Mesendoderm (in vitro differentiated cells): Measurements from ENCODE around the gene ZMYM2.

Experiments
- DNase-seq: peaks from one replicate; pipeline ENCODE4 v3.0.0; 2013
- H2AK5ac ChIP-seq: 2 replicates; pipeline ENCODE4 v1.6.1; 2013; ENCODE audit warnings: low read length, inconsistent platforms
- H2BK120ac ChIP-seq: 2 replicates; pipeline ENCODE4 v1.6.1; 2013; ENCODE audit warnings: low read depth, mild to moderate bottlenecking, low read length, moderate library complexity, mixed read lengths
- H2BK15ac ChIP-seq: replicated peaks from 2 replicates; pipeline ENCODE4 v1.6.1; 2013; ENCODE audit warnings: low read depth, mild to moderate bottlenecking, moderate library complexity
- H2BK5ac ChIP-seq: 2 replicates; pipeline ENCODE4 v1.6.1; 2013; ENCODE audit warnings: low read length, inconsistent platforms
- H3K18ac ChIP-seq: 2 replicates; pipeline ENCODE4 v1.6.1; 2013; ENCODE audit warnings: mild to moderate bottlenecking, low read length, mixed read lengths
- H3K23ac ChIP-seq: one replicate; pipeline ENCODE4 v1.6.1; 2013; ENCODE audit warnings: low read length
- H3K27ac ChIP-seq: 2 replicates; pipeline ENCODE4 v1.5.1; 2013; ENCODE audit warnings: low read depth, mild to moderate bottlenecking, inconsistent platforms, low read length, moderate library complexity
- H3K27me3 ChIP-seq: 2 replicates; pipeline ENCODE4 v1.6.1; 2013; ENCODE audit warnings: low read length, control low read depth, mild to moderate bottlenecking, inconsistent platforms; ENCODE audit not compliant: insufficient read depth, poor library complexity
- H3K36me3 ChIP-seq: 2 replicates; pipeline ENCODE4 v1.6.1; 2013; ENCODE audit warnings: low read length, inconsistent platforms; ENCODE audit not compliant: control insufficient read depth, insufficient read depth
- H3K4ac ChIP-seq: one replicate; pipeline ENCODE4 v1.6.1; 2013; ENCODE audit warnings: low read depth, mild to moderate bottlenecking, low read length, moderate library complexity
- H3K4me1 ChIP-seq: 2 replicates; pipeline ENCODE4 v1.6.1; 2013; ENCODE audit warnings: low read depth, low read length, inconsistent platforms; ENCODE audit not compliant: control insufficient read depth
- H3K4me2 ChIP-seq: 2 replicates; pipeline ENCODE4 v1.6.1; 2013; ENCODE audit warnings: low read length
- H3K4me3 ChIP-seq: 2 replicates; pipeline ENCODE4 v1.5.1; 2013; ENCODE audit warnings: mild to moderate bottlenecking, low read length
- H3K56ac ChIP-seq: one replicate; pipeline ENCODE4 v1.6.1; 2013; ENCODE audit warnings: low read length
- H3K79me1 ChIP-seq: 2 replicates; pipeline ENCODE4 v1.6.1; 2013; ENCODE audit warnings: low read length, inconsistent platforms
- H3K79me2 ChIP-seq: 2 replicates; pipeline ENCODE4 v1.6.1; 2013; ENCODE audit warnings: mild to moderate bottlenecking, low read length; ENCODE audit not compliant: control insufficient read depth, insufficient read depth
- H3K9ac ChIP-seq: 2 replicates; pipeline ENCODE4 v1.6.1; 2013; ENCODE audit warnings: low read length, inconsistent platforms
- H4K5ac ChIP-seq: one replicate; pipeline ENCODE4 v1.6.1; 2013; ENCODE audit warnings: low read length
- H4K8ac ChIP-seq: one replicate; pipeline ENCODE4 v1.6.1; 2013; ENCODE audit warnings: low read depth, mild to moderate bottlenecking, control low read depth, low read length, moderate library complexity
- WGBS: extraction: QIAGEN DNeasy Blood & Tissue Kit; methylation state at CpG from one replicate; pipeline ENCODE4 v1.1.7; 2013; ENCODE audit warnings: low lambda C conversion rate, missing lambda C conversion rate; ENCODE audit not compliant: insufficient coverage; ENCODE audit errors: extremely low coverage; 5-methylcytosine and 5-hydroxymethylcytosine counted together

The ZMYM2 gene

GRCh38 chr13:20132052-20132634 is 173.6 kb downstream of the ZMYM2 start:
- WGBS, result no CpG with 5 or more reads among the region's 10 CpGs
- Histone ChIP-seq H2AK5ac (no peak overlapping the region), H3K79me2 (no peaks in the 10 kb centered on the region), H3K36me3 (no peaks in the 10 kb centered on the region), H4K5ac (no peak overlapping the region), H3K4me3 (no peak overlapping the region), H3K4ac (no peak overlapping the region), H2BK5ac (no peak overlapping the region), H3K4me2 (no peak overlapping the region), H3K23ac (no peak overlapping the region), H3K27ac (no peak overlapping the region), H2BK120ac (no peak overlapping the region), H3K18ac (no peak overlapping the region), H3K9ac (no peak overlapping the region), H3K56ac (no peak overlapping the region), H3K27me3 (no peaks in the 10 kb centered on the region), H4K8ac (no peak overlapping the region), H3K4me1 (no peaks in the 10 kb centered on the region), H2BK15ac (no peak overlapping the region), H3K79me1 (no peaks in the 10 kb centered on the region)
- no peak for DNase-seq

GRCh38 chr13:20134732-20135131 is 176.2 kb downstream of the ZMYM2 start:
- no peak overlapping the region for H2BK120ac ChIP-seq
- no peak overlapping the region for H2BK5ac ChIP-seq
- H4K5ac ChIP-seq, result no peak overlapping the region
- no peak overlapping the region for H3K18ac ChIP-seq
- H3K4me2 ChIP-seq, result no peak overlapping the region
- DNase-seq, result no peak
- H3K4ac ChIP-seq, result no peak overlapping the region
- H3K79me1 ChIP-seq, result no peaks in the 10 kb centered on the region
- no peak overlapping the region for H2AK5ac ChIP-seq
- H3K4me3 ChIP-seq, result no peak overlapping the region
- H3K27ac ChIP-seq, result no peak overlapping the region
- H3K79me2 ChIP-seq, result no peaks in the 10 kb centered on the region
- no peak overlapping the region for H3K9ac ChIP-seq
- no peaks in the 10 kb centered on the region for H3K4me1 ChIP-seq
- no peak overlapping the region for H3K56ac ChIP-seq
- no peaks in the 10 kb centered on the region for H3K27me3 ChIP-seq
- no CpG with 5 or more reads among the region's 8 CpGs for WGBS
- no peak overlapping the region for H3K23ac ChIP-seq
- no peak overlapping the region for H4K8ac ChIP-seq
- H3K36me3 ChIP-seq, result no peaks in the 10 kb centered on the region
- H2BK15ac ChIP-seq, result no peak overlapping the region

- Histone ChIP-seq H3K4me3 (no peak overlapping the region), H2AK5ac (no peak overlapping the region), H3K4ac (no peak overlapping the region), H3K4me2 (no peak overlapping the region), H3K18ac (no peak overlapping the region), H2BK120ac (no peak overlapping the region), H3K4me1 (no peaks in the 10 kb centered on the region), H3K23ac (no peak overlapping the region), H3K36me3 (no peaks in the 10 kb centered on the region), H4K5ac (no peak overlapping the region), H3K79me1 (no peaks in the 10 kb centered on the region), H3K27me3 (peaks cover 2% of the 10 kb centered on the region), H2BK5ac (no peak overlapping the region), H2BK15ac (no peak overlapping the region), H3K9ac (peak overlapping the region; percentile 50), H4K8ac (no peak overlapping the region), H3K79me2 (no peaks in the 10 kb centered on the region), H3K27ac (no peak overlapping the region), H3K56ac (no peak overlapping the region)
- peak; percentile 48 for DNase-seq
- no CpG with 5 or more reads among the region's 56 CpGs for WGBS
Observed at GRCh38 chr13:20136781-20137703, 178.5 kb downstream of the ZMYM2 start.

- Histone ChIP-seq H3K36me3 (no peaks in the 10 kb centered on the region), H2BK5ac (no peak overlapping the region), H3K79me1 (no peaks in the 10 kb centered on the region), H3K27me3 (peaks cover 2% of the 10 kb centered on the region), H4K5ac (no peak overlapping the region), H3K4me2 (no peak overlapping the region), H3K27ac (no peak overlapping the region), H3K4ac (no peak overlapping the region), H3K23ac (no peak overlapping the region), H2BK120ac (no peak overlapping the region), H3K18ac (no peak overlapping the region), H3K56ac (no peak overlapping the region), H4K8ac (no peak overlapping the region), H3K4me1 (no peaks in the 10 kb centered on the region), H3K4me3 (no peak overlapping the region), H2BK15ac (no peak overlapping the region), H3K79me2 (no peaks in the 10 kb centered on the region), H3K9ac (no peak overlapping the region), H2AK5ac (no peak overlapping the region)
- DNase-seq, result no peak
- no CpG with 5 or more reads among the region's 2 CpGs for WGBS
Observed at GRCh38 chr13:20137875-20138274, 179.3 kb downstream of the ZMYM2 start.

GRCh38 chr13:20140487-20140886 is 182.0 kb downstream of the ZMYM2 start:
- Histone ChIP-seq H3K4me2 (no peak overlapping the region), H3K27ac (no peak overlapping the region), H3K36me3 (no peaks in the 10 kb centered on the region), H2BK5ac (no peak overlapping the region), H2BK120ac (no peak overlapping the region), H3K4me3 (no peak overlapping the region), H3K4ac (no peak overlapping the region), H3K79me2 (no peaks in the 10 kb centered on the region), H4K5ac (no peak overlapping the region), H2AK5ac (no peak overlapping the region), H3K56ac (no peak overlapping the region), H3K23ac (no peak overlapping the region), H2BK15ac (no peak overlapping the region), H3K27me3 (peaks cover 2% of the 10 kb centered on the region), H4K8ac (no peak overlapping the region), H3K79me1 (no peaks in the 10 kb centered on the region), H3K18ac (no peak overlapping the region), H3K9ac (no peak overlapping the region), H3K4me1 (no peaks in the 10 kb centered on the region)
- WGBS, result no CpG with 5 or more reads among the region's 4 CpGs
- DNase-seq, result no peak
